ENCODE measurements around the gene FAM229A. TPM values are rescaled to one million over a fixed set of nuclear protein-coding genes. Genes with fewer than 3 reads are reported as not detected.

The FAM229A gene
- total RNA-seq, 1 experiment from 2014 or later = 5.6 TPM

DNA sequence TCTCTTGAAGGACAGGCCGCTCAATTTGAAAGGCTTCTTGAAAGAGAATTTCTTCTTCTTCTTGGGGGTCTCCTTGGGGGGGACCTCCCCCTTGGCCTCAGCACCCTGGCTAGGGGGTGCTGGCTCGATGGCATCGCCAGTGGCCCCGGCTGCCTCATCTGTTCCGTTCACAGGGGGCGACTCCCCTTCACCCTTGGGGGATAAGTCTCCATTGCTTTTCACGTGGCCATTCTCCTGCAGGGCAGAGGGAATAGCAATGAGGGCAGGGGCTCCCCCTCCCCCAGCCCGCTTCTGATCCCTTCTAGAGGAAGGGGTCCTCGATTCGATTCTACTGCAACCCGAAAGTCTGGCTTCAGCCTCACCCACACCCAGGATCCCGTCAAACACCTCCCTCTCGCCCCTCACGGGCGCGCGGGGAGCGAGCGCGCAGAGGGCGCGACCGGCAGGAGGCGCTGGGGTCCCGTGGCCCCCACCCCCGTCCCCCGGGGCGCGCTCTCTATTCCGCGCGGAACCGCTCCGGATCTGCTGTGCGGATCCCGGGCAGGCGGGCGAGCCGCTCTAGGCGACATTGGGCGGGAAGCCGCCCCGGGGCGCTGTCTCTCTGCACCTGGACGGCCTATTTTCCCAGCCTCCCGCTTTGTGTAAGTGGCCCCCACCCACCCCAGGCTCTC, 27.3 kb downstream of the FAM229A start:
- Mint-ChIP-seq H3K27ac (peak overlapping the region; percentile 93 to 98 (median 97)), H3K9me3 (no peaks in the 10 kb centered on the region; a peak in 1 of 5 replicates), H3K36me3 (ENCODE audit: insufficient read depth in 1 of 3, low read depth in 3 of 3) (peaks cover 29 to 51% (median 48%) of the 10 kb centered on the region in 3 experiments), H3K4me3 (peak overlapping the region; percentile 93 to 97), H3K4me1 (peaks cover 43 to 55% of the 10 kb centered on the region in 2 experiments), H3K27me3 (ENCODE audit: low read depth) (peaks cover 36% of the 10 kb centered on the region)
- no peak overlapping the region for H2BK5ac ChIP-seq (ENCODE audit: insufficient read length, low read length)
- peaks cover 3% of the 10 kb centered on the region; the same call in 1 of the 2 replicates for H3K4me1 ChIP-seq (ENCODE audit: insufficient read depth, low read length)
- H3K4me2 ChIP-seq (ENCODE audit: insufficient read depth, insufficient read length, low read length) = peak overlapping the region; percentile 60
- H3K23me2 ChIP-seq (ENCODE audit: insufficient read length, low read depth, low read length, poor library complexity, severe bottlenecking) = peaks cover 11% of the 10 kb centered on the region
- no peak overlapping the region for H3T11ph ChIP-seq (ENCODE audit: low read length)
- no peak overlapping the region for H4K8ac ChIP-seq (replicated peaks; ENCODE audit: insufficient read length, low read depth, low read length)
- H3K27ac ChIP-seq (ENCODE audit: insufficient read length, low read depth, low read length) = no peak overlapping the region
- no peak overlapping the region for H4K91ac ChIP-seq (ENCODE audit: insufficient read length, low read depth, low read length)
- TF ChIP-seq, protein P1, sequence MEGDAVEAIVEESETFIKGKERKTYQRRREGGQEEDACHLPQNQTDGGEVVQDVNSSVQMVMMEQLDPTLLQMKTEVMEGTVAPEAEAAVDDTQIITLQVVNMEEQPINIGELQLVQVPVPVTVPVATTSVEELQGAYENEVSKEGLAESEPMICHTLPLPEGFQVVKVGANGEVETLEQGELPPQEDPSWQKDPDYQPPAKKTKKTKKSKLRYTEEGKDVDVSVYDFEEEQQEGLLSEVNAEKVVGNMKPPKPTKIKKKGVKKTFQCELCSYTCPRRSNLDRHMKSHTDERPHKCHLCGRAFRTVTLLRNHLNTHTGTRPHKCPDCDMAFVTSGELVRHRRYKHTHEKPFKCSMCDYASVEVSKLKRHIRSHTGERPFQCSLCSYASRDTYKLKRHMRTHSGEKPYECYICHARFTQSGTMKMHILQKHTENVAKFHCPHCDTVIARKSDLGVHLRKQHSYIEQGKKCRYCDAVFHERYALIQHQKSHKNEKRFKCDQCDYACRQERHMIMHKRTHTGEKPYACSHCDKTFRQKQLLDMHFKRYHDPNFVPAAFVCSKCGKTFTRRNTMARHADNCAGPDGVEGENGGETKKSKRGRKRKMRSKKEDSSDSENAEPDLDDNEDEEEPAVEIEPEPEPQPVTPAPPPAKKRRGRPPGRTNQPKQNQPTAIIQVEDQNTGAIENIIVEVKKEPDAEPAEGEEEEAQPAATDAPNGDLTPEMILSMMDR (conservative IDR thresholded peaks at IDR 0.05) = peak; percentile 69
- H3K27me3 ChIP-seq (ENCODE audit: insufficient read depth, low read length) = peaks cover 2% of the 10 kb centered on the region; the same call in 1 of the 2 replicates
- H2BK12ac ChIP-seq (ENCODE audit: insufficient read length, low read depth, low read length) = no peak overlapping the region
- no peak overlapping the region for H2BK120ac ChIP-seq (ENCODE audit: low read depth, low read length, poor library complexity, severe bottlenecking)
- H4K20me1 ChIP-seq (ENCODE audit: control insufficient read depth, insufficient read depth, insufficient read length) = no peaks in the 10 kb centered on the region
- peaks cover 6% of the 10 kb centered on the region; the same call in 1 of the 2 replicates for H3K79me2 ChIP-seq (ENCODE audit: insufficient read depth, low read length)
- H3K79me1 ChIP-seq (ENCODE audit: insufficient read depth, low read depth, low read length, poor library complexity, severe bottlenecking) = no peaks in the 10 kb centered on the region
- no peak overlapping the region for H2BK20ac ChIP-seq (ENCODE audit: low read depth, low read length, poor library complexity, severe bottlenecking)
- no peak overlapping the region for H2AFZ ChIP-seq (ENCODE audit: low read length)
- H2AK5ac ChIP-seq (ENCODE audit: insufficient read length, low read length) = no peak overlapping the region
- H4K5ac ChIP-seq (ENCODE audit: insufficient read length, low read depth, low read length) = no peak overlapping the region
- H3K14ac ChIP-seq (ENCODE audit: insufficient read depth, low read length) = peak overlapping the region; percentile 63
- peak overlapping the region; percentile 72 for H3K9ac ChIP-seq (ENCODE audit: extremely low read depth, insufficient read length, low read length)
- no peak overlapping the region for H2BK15ac ChIP-seq (ENCODE audit: low read depth, low read length)
- no CpG with 5 or more reads among the region's 46 CpGs for WGBS (ENCODE audit: extremely low coverage, insufficient read length, low lambda C conversion rate)
- H3K23ac ChIP-seq (ENCODE audit: insufficient read length, low read depth, low read length) = no peak overlapping the region
- H3K56ac ChIP-seq (ENCODE audit: insufficient read length, low read depth, low read length) = no peak overlapping the region
- DNase-seq = no peak
- no peak overlapping the region for H3K4ac ChIP-seq (ENCODE audit: low read depth, low read length)
- peak overlapping the region; percentile 64 for H3K18ac ChIP-seq (ENCODE audit: insufficient read length, low read depth, low read length)
- no peaks in the 10 kb centered on the region for H3K9me3 ChIP-seq (ENCODE audit: control insufficient read depth, low read depth, low read length)
